ENCODE data around the gene RBM3.
A peak's percentile ranks its signal among the peaks of the same experiment; 100 is the strongest.
"Not testable (repeated sequence)": the region's sequence is repeated elsewhere in the genome, so short reads cannot be mapped to it uniquely, and the experiment has no call there.

Gene RBM3

DNA sequence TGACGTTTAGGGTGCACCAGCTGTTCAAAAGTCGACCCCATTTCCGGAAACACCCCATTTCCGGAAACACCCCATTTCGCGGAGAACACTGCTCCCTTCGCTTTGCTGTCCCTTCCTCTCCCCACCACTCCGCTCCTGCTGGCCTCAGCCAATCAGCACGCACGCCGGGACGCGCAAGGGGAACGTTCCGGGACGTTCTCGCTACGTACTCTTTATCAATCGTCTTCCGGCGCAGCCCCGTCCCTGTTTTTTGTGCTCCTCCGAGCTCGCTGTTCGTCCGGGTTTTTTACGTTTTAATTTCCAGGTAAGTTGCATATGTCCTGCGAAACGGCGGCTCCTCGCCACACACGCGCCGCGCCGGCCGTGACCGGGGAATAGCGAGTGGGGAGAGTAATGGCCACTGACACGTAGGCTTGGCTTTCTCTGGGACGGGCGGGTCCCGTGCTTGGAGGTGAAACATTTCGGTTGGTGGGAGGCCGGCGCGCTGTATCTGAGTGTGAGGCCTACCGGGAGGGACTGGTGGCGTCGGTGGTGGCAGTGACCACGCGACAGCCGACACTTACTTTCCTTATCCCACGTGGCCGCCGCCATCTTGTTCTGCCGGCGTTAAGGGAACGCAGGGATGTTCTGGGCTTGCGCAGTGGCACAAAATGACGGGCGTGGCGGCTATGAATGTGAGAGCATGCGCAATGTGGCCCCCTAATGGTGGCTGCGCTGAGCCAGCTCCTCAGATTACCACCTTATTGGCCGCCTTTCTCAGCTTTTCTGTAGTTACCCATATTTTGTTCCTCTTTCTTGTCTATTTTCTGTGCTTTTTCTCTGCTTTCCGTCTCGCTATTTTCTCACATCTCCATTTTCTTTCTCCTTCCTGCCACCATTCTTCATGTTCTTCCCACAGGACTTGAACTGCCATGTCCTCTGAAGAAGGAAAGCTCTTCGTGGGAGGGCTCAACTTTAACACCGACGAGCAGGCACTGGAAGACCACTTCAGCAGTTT is at the start of gene RBM3:
RBM3 (plus strand) TSS at position 215 of the 997 bp plus-strand sequence; CDS start at position 912, 697 bp downstream.
- DNase-seq = peak; percentile 97

DNA sequence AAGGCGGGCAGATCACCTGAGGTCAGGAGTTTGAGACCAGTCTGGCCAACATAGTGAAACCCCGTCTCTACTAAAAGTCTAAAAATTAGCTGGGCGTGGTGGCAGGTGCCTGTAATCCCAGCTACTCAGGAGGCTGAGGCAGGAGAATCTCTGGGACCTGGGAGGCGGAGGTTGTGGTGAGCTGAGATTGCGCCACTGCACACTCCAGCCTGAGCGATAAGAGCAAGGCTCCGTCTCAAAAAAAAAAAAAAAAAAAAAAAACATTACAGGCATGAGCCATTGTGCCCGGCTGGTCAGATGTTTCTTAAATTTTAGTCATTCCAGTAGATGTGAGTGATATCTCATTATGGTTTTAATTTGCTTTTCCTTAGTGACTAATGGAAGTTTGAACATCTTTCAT is 48.4 kb upstream of the RBM3 start:
- DNase-seq = not testable (repeated sequence)

DNA sequence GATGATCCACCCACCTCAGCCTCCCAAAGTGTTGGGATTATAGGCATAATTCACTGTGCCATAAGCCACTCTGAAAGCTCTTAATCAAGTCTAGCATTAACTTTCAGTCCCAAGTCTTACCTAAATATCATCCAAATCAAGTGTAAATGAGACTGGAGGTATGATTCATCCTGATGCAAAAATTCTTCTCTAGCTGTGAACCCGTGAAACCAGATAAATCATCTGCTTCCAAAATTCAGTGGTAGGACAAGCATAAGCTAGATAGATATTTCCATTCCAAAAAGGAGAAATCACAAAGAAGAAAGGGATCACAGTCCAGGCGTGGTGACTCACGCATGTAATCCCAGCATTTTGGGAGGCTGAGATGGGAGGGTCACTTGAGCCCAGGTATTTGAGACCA is 43.5 kb upstream of the RBM3 start:
- no peak for DNase-seq

DNA sequence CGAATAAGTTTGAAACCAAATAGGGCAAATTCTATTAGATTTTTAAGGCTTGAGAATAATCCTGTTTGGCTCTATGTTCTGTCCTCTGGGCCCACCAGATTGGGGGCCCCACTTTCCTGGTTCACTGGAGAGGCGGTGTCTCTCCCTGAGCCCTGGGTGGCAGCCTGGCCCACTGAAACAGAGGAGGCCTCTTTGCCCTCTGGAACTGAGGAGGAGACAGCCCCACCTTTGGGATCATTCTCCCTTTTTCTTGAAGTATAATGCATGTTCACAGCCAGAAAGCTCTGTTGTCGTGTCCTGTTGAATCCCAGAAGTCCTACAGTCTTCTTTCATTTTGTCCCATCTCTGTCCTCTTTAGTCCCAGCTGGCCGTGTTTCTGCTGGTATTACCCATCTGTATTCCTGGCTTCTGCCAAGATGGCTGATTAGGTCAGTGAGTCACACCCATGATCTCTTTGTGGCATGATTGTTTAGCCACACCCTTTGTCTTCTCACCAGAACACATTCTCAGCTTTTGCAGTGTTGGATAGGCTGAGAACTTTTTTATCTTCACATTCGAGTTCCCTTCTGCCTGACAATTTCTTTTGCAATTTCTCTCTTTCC is 42.8 kb upstream of the RBM3 start:
- peak; percentile 9 for DNase-seq

DNA sequence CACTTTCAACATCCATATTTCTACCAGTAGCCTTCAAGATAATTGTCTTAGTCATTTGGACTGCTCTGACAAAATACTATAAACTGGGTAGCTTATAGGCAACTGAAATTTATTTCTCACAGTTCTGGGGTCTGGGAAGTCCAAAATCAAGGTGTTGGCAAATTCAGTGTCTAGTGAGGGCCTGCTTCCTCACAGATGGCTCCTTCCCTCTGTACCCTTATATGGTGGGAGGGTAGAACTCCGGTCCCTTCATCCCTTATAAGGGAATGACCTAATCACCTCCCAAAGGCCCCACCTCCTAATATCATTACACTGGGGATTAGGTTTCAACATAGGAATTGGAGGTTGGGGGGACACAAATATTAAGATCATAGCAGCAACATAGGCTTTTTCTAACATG is 42.1 kb upstream of the RBM3 start:
- no peak for DNase-seq

DNA sequence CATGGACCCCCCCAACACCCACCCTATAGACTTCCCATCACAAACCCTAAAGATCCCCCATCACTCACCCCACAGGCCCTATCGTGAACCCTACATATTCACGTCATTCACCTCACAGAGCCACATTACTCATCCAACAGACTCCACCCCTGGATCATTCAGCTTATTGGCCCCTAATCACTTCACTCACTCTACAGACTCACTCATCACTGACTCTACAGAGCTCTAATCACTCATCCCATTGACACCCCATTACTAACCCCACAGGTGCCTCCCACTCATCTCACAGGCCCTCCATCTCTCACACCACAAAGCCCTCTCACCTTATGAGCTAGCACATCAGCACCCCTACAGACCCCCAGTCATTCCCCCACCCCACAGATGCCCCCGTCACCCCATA is 41.1 kb upstream of the RBM3 start:
- no peak for DNase-seq

DNA sequence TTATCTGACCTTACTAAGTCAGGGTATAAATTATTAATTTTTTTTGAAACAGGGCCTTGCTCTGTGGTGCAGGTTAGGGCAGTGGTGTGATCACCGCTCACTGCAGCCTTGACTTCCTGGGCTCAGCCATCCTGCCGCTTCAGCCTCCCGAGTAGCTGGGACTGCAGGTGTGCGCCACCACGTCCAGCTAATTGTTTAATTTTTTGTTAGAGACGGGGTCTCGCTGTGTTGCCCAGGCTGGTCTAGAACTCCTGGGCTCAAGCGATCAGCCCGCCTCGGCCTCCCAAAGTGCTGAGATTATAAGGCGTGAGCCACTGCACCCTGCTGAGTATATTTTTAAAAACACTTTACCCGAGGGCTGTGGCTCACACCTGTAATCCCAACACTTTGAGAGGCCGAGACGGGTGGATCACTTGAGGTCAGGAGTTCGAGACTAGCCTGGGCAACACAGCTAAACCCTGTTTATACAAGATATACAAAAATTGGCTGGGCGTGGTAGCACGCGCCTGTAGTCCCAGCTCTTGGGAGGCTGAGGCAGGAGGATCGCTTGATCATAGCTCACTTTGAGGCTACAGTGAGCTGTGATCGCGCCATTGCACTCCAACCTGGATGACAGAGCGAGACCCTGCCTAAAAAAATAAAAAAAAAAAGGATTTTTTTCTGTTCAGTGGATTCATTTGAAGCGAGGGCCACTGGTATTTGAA is 35.5 kb upstream of the RBM3 start:
- no peak for DNase-seq

DNA sequence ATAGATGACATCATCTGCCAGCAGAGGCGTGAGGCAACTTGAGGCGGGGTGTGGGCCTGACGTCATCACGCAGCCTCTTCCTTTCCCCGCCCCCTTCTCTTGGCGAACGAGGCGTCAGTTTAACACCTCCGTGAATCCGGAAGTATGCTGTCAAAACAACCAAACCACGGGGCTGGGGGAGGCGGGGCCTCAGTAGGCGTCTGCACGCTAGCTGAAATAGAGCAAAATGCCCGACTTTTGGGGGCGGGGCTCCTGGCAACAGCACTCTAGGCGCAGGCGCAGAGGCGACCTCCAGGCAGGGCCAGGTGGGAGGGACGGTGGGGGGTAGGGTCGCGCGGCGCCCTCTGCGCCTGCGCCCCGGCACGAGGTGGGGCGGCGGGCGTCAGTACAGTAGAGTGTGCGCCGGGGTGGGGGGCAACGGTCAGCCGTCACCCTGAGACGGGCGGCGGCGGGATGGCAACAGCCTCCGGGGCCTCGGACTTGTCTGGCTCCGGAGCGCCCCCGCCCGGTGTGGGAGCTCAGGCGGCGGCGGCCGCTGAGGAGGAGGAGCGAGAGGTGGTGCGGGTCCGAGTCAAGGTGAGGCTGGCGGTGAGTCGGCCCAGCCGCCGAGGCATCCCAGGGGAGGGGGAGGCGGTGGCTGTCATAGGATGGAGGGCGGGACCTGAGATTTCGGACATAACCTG is 34.8 kb upstream of the RBM3 start, which contains the start of gene TBC1D25:
TBC1D25 (plus strand) TSS at position 370 of the 683 bp plus-strand sequence; CDS start at position 454, 84 bp downstream.
- DNase-seq = peak; percentile 99

DNA sequence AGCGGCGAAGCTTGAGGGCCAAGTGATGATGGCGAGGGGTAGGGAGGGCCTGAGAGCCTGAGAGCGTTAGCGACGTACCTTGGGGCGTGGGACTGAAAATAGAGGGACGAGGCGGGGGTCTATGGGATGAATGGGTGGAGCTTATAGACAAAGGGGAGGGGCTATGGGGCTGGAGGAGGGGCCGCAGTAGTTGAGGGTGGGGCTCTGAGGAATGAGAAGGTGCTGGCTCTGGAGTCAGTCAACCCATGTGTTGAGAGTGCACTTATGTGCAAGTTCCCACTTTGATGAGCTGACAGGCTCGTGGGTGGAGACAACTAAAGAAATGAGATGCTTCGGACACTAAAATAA is 34.3 kb upstream of the RBM3 start:
- DNase-seq = peak; percentile 82

DNA sequence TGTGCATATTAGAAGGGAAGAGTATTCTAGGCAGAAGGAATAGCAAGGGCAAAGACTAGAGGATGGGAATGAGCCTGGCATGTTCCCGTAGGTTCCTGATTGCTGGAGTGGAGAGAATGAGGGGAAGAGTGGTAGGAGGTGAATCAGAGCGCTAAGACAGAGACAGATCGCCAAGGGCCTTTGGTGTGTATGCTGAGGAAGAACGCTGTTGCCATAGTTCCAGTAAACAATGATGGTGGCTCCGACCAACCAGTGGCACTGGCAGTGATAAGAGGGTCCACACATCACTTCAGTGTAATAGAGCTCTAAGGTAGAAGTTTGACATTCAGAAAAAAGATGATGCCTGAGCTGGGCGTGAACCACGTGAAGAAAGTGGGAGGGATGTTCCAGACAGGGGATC is 33.8 kb upstream of the RBM3 start:
- no peak for DNase-seq

DNA sequence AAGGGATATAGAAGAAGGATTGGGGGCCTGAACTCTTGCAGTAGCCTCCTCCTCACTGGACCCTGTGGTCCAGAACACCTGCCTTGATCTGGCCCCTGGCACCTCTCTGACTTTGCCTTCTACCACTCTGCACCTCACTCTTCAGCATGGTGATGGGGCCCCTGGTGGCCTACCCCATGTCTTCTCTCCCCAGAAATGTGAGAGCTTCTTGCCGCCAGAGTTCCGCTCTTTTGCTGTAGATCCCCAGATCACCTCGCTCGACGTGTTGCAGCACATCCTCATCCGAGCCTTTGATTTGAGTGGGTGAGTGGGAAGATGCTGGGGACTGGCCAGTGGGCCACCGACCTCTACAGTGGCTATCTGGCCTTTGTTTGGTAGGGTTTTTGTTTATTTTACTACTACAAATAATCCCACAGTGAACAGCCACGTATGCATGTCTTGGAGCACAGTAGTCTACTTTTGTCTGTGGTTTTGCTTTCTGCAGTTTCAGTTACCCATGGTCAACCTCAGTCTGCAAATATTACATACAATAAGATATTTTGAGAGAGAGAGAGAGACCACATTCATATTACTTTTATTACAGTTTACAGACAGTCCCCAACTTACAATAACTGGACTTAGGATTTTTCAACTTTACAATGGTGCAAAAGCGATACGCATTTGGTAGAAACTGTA is 33.0 kb upstream of the RBM3 start:
- DNase-seq = no peak

DNA sequence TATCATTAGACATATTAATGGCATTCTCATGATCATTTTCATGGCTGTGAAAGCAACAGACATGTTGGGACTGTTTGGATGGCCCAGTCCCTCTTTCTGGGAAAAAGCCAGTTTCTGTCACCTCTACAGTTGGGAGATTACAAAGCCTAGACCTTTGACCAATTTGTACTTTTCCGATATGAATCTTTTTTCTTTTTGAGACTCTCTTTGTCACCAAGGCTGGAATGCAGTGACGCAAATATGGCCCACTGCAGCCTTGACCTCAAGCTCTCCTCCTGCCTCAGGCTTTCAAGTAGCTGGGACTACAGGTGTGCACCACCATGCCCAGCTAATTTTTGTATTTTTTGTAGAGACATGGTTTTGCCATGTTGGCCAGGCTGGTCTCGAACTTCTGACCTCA is 25.4 kb upstream of the RBM3 start:
- DNase-seq = no peak

DNA sequence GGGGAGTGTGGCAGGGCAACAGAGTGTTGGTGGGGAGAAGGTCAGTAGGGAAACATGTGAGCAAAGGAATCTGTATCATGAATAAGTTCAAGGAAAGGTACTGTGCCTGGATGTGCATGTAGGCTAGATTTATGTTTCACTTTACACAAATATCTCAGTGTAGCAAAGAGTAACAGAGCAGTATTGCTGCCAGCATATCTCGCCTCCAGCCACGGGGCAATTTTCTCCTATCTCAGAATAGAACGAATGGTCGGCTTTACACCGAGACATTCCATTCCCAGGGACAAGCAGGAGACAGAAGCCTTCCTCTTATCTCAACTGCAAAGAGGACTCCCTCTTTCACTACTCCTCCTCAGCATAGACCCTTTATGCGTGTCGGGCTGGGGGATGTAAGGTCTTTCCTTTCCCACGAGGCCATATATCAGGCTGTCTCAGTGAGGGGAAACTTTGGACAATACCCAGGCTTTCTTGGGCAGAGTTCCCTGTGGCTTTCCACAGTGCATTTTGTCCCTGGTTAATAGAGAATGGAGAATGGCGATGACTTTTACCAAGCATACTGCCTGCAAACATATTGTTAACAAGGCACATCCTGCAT is 18.5 kb upstream of the RBM3 start:
- DNase-seq = not testable (repeated sequence)

DNA sequence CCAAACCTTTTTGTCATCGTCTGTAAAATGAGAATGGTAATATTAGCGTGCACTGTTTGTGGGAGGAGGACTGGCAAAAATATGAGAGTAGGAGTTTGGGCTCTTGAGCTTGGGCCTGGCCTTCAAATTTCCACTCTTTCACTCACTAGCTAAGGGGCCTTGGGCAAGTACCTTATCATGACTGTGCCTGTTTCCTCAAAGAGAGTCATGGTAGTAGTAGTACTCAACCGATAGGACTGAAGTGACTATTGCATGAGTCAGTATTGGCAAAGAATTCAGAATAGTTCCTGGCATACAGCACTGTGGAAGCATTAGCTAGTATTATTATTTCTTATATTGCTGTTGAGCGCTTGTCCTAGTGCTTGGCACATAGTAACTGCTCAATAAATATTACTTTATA is 16.0 kb upstream of the RBM3 start:
- DNase-seq = no peak

DNA sequence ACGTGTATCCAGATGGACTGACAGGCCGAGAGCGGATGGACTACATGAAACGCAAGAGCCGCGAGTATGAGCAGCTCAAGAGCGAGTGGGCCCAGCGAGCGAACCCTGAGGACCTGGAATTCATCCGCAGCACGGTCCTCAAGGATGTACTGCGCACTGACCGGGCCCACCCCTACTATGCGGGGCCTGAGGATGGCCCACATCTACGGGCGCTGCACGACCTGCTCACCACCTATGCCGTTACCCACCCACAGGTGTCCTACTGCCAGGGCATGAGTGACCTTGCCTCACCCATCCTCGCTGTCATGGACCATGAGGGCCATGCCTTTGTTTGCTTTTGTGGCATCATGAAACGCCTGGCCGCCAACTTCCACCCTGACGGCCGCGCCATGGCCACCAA is 14.6 kb upstream of the RBM3 start:
- DNase-seq = no peak

DNA sequence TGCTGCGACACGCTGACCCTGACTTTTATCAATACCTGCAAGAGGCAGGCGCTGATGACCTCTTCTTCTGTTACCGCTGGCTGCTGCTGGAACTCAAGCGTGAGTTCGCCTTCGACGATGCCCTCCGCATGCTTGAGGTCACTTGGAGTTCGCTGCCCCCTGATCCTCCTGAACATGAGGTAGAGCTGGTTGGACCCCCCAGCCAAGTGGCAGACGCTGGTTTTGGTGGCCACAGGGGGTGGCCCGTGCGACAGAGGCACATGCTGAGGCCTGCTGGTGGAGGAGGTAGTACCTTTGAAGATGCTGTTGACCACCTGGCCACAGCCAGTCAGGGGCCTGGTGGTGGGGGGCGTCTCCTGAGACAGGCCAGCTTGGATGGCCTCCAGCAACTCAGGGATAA is 14.2 kb upstream of the RBM3 start:
- no peak for DNase-seq

DNA sequence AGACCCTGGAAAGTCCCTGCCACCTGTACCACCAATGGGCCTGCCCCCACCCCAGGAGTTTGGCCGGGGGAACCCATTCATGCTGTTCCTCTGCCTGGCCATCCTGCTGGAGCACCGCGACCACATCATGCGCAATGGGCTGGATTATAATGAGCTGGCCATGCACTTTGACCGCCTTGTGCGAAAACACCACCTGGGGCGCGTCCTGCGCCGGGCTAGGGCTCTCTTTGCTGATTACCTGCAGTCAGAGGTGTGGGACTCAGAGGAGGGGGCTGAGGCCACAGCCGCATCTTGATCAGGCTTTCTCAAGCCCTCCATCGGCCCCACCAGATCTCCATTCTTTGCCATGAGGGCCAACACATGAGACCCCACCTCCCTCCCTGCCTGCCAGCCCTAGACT is 13.6 kb upstream of the RBM3 start:
- no peak for DNase-seq

DNA sequence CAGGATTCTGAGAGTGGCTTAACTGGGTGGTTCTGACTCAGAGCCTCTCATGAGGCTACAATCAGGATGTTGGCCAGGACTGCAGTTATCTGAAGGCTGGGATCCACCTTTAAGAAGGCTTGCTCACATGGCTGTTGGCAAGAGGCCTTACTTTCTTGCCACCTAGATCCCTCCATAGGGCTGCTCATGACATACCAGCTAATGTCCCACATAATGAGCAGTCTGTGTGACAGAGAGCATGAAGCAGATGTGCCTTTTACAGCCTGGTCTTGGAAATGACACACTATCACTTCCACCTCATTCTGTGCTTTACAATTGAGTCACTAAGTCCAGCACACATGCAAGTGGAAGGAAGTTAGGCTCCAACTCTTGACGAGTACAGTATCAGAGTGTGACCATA is 4.3 kb upstream of the RBM3 start:
- DNase-seq = no peak

DNA sequence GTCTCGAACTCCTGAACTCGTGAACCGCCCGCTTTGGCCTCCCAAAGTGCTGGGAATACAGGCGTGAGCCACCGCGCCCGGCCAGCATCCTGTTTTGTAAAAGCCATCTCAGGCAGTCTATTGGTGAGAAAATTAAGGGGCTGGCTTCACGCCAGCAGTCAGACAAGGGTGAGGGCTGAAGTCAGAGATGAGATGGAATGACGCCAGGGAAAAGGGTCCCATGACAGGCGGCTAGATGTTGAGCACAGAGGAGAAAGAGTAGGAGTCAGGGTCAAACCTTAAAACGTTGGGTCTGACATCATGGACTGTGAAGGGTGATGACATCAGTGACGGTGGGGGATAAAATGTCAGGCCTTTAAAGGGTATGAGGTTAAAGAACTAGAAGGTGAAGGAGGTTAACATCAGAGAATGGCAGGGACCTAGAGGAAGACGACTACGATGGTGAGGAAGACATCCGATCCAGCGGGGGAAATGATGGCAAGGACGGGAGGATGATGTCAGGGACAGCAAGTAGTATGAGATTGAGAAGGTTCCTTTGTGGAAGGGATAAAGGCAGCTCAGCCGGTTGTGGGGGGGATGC is 504 bp upstream of the RBM3 start:
- DNase-seq = peak; percentile 88

DNA sequence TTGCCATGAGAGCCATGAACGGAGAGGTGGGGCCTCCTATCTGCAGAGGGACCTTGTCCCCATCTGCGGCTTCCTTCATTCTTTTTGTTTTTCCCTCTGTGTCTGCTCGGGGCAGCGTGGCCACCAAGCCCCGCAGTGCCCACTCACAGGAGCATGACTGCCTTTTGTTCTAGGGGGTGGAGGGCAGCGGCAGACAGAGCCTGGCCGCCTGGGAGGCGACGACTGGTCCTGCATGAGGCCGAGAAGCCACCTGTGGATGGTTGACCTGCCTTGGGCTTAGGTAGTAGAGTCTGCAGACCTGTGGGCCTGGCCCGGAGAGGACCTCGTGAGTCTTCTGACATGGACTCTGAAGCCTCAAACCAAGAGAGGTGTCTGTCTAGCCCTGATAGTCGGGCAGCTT is 1.4 kb downstream of the RBM3 start:
- no peak for DNase-seq

DNA sequence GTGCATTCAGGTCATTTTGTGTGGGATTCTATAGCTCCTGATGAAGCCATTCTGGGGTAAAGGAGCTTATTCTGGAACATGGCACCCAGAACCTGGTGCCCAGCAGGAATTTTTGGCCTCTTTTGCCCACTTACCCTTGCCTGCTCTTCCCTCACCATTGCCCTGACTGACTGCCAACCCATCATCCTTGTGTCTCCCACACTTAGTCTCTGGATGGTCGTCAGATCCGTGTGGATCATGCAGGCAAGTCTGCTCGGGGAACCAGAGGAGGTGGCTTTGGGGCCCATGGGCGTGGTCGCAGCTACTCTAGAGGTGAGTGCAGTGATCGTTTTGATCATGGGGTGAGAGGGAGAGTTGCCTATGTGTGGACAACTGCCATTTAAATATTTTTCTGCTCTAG is 1.8 kb downstream of the RBM3 start:
- no peak for DNase-seq

DNA sequence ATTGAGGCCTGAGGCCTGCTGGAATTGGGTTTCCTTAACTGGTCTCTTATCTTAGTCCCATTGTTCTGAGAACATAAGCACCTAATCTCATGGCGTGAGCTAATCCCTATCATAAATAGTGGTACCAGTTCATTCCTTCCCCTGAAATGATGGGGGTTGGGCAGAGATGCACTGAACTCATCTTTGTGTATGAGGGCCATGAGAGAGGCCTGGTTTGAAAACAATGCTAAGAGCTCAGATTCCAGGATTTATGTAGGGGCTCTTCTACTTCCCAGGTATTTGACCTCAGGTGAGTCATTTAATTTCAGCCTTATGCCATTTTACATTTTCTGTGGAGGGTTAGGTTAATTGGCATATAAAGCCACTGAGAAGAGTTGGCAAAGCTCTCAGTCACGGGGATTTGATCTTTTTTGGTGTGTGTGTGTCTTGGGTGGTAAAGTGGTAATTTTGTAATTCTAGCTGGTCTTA is 4.4 kb downstream of the RBM3 start:
- DNase-seq = peak; percentile 40

Data from DMS53 (cell line).